ENCODE data around the gene RSRC1.
A peak's percentile ranks its signal among the peaks of the same experiment; 100 is the strongest.
"Not testable (repeated sequence)": the region's sequence is repeated elsewhere in the genome, so short reads cannot be mapped to it uniquely, and the experiment has no call there.

The RSRC1 gene, protein sequence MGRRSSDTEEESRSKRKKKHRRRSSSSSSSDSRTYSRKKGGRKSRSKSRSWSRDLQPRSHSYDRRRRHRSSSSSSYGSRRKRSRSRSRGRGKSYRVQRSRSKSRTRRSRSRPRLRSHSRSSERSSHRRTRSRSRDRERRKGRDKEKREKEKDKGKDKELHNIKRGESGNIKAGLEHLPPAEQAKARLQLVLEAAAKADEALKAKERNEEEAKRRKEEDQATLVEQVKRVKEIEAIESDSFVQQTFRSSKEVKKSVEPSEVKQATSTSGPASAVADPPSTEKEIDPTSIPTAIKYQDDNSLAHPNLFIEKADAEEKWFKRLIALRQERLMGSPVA

DNA sequence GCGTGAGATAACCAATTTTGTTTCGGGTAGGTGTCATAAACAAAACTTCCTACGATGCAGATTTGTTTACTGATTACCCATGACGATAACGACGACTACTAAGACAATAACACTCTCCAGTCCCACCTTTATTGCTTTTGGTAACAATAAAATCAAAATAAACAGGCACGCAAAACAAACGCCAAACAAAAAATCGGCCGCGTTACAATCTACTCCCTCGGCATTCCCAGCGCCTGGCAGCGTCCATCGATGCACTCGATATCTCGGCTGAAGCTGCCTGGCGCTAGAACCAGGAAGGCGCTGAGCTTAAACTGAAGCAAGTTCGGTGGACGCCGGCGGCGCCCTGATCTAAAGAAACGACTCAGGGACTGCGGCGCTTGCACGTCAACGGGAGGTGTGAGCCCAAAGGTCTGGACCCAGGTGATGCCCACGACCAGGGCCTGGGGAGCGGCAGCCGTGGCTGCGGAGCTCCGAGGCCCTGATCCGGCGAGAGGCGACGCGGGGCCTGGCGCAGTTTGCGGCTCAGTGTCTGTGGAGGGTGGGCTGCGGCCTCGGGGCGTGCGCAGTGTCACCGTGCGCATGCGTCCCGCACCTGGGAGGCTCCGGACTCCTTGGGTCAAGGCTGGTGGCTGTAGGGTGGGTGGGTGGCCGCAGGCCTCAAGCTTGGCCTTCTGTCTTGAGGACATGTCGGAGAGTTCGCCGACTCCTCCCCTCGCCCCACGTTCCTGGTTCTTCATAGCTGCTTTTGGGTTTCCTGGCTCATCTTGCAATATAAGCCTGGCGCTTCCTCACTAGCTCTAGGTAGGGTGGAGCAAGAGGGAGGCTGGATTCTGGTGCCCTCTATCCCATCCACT is at the start of gene RSRC1:
TSS of gene RSRC1 (plus strand) at position 286 of the 854 bp plus-strand sequence. CDS start 12,016 bp downstream, outside the sequence.
- DNase-seq: peak; percentile 98

- DNase-seq: not testable (repeated sequence)
These were observed 44.3 kb upstream of the RSRC1 start for GRCh38 chr3:158065574-158065973.

DNA sequence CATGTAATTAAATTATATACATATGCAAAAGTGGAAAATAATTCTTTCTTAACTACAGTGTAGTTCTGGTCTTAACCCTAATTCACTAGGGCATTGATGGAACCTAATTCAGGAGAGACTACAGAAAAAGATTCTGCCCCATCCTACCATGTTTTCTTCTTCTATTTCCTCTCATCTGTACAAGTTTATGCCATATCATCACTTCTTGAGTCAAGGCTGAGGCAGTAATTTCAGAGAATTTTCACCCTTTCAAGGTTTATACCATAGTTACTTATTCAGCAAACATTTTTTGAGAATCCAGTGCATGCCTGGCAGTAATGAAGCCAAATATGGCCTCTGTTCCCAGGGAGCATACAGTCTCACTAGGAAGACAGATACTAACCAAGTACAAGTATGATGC is 37.1 kb upstream of the RSRC1 start:
- no peak for DNase-seq

DNA sequence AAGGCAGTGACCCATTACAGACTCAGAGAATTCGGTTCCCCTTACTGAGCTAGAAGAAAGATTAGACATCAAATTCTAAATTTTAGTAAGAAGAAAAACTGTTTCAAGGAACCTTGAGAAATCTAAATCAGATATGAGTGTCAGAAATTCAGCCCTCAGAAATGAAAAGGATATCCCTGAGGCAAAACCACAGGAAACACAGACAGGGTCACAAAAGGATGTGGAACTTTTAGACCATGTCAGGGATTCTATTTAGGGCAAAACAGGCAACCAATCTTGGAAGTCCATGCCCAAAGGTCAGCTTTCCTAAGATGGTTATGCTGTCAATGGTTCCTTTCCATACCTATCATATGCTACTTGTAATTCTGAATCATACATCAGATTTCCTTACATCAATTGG is 35.3 kb upstream of the RSRC1 start:
- no peak for DNase-seq

DNA sequence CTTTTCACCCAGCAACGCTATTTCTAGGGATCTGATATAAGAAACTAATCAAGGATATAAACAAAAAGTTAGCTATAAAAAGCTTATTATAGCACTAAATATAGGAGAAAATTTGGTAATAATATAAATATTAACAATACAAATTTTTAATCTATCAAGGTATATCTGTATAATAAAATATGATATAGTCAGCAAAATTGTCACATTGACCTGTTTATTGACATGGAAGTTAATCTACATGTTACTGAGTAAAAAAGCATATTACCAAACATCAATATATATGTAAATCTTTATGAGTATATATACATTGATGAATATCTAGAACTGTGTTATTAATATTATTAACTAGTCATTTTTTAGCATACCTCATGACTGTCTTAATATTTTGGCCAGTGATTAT is 30.3 kb upstream of the RSRC1 start:
- DNase-seq: no peak

DNA sequence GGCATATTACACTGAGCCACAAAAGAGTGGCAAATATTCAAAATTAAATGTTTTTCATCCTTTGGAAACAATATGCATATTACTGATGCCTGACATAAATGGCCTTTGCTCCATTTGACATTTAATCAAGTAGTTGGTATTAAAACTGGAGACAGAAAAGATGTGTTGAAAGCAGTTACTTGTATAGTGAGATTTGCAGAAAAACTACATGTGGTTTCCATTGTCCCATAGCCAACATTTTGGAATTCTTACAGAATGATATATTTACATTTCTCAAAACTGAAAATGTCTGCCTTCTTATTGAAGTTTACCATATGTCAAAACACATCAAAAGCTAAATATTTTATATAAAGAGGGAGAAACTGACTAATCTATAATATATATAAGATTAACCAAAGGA is 25.2 kb upstream of the RSRC1 start:
- no peak for DNase-seq

- no peak for DNase-seq
These were observed 24.5 kb upstream of the RSRC1 start for GRCh38 chr3:158085358-158085757.

GRCh38 chr3:158085931-158086330 is 24.0 kb upstream of the RSRC1 start:
- DNase-seq: no peak

GRCh38 chr3:158086361-158086760 is 23.5 kb upstream of the RSRC1 start:
- no peak for DNase-seq

DNA sequence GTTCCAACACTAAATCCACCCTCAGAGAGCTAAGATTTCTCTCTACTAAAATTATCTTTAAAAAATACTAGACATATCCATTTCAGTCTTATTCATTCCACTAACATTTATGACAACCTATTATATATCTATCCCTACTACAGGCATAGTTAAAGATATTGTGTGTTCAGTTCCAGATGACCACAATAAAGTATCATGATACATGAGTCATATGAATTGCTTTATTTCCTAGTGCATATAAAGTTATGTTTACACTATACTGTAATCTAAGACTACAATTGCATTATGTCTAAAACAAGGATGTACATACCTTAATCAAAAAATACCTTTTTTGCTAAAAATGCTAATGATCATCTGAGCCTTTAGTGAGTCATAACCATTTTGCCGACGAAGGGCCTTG is 23.1 kb upstream of the RSRC1 start:
- DNase-seq: no peak

GRCh38 chr3:158091531-158091930 is 18.4 kb upstream of the RSRC1 start:
- DNase-seq: no peak

- DNase-seq: peak; percentile 12
These were observed 16.4 kb upstream of the RSRC1 start for GRCh38 chr3:158093526-158093925.

GRCh38 chr3:158094235-158095110 is 15.4 kb upstream of the RSRC1 start:
- peak; percentile 77 for DNase-seq

- peak; percentile 77 for DNase-seq
These were observed 14.6 kb upstream of the RSRC1 start for GRCh38 chr3:158095111-158095813.

DNA sequence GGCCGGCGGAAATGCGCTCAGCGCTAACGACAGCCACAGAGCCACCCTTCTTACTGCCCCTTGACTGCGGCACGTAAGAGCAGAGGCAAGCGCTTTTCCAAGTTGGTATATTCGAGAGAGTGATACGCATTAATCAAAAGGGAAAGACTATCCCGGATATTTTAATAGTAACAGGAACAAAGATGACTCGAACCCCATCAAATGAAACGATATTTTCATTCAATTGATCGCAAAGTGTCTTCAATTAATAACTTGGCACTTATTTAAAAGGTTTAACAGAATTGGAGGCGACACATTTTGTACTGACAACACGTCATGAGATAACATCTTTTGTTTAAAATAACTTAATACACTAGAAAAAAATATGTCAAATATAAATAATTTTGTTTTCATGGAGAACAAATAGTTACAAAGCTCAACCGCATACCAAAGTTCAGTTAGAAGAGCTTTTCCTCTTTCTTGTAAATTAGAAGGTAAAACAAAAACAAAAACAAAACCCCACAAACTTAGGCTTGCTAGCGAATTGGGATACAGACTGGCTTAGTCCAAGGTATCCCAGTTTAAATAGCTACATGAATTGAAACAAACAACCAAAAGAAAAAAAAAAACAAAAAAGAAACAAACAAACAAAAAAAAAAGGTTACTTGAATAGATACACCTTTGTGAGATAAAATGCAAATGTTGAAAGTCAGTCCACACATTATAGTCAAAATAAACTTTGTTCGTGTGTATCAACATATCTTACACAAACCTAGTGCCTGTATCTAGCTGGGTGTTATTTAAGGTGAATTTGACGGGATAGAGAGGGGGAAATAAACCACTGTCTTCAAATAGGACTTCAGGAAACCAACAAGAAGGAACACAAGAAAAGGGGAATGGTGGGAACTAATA is 13.8 kb upstream of the RSRC1 start:
- DNase-seq: peak; percentile 53

DNA sequence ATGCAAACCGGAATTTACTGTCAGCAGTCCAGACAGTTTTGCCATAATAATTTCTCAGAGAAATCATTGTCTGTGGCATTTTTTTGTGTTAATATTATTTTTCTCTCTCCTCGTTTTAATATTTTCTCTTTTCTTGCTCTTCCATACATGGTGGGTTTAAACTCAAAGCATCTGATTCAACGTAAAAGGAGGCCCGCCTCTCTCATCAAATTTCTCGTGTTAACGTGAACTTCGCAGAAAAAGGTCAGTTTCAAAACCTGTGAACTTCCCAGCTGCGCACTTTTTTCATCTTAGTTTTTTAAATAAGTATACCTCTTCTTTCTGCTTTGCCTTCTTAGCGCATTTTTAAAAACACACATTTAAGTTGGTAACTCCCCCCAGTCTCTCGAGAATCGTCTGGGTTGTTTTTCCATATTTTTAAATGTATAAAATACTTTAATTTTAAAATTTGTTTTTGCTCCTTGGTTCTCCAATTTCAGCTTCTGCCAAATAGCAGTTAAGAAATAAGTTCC is 12.8 kb upstream of the RSRC1 start:
- DNase-seq: no peak

DNA sequence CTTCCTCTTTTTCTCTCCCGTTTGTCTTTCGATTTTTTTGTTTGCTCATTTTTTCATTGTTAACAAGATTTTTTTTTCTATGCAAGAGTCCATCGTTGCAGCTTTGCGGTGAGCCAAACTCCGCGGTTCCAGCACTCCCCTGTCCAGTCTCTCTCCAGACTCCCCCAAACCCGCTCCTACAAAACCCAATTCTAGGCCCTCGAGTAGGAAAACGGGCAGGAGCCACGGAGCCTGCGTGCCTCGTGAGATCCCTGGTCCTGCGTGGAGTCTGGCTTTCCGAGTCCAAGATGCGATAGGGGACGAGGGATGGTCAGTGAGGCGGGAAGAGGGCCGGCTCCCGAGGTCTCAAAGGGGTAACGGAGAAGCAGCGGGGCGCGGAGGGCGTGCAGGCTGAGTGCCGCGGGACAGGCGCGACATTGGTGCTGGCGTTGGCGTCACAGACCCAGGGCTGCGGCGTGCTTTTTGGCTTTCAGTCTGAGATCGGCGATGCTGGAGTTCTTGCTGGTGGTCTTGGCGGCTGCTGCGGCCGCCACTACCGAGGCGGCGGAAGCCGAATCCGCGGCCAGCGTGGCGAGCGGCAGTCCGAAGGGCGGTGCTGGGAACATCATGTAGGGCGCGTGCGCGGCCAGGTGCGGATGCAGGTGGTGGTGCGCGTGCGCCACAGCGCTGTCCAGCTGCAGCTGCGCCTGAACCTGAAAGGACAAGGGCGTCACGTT is 12.1 kb upstream of the RSRC1 start:
- peak; percentile 88 for DNase-seq

DNA sequence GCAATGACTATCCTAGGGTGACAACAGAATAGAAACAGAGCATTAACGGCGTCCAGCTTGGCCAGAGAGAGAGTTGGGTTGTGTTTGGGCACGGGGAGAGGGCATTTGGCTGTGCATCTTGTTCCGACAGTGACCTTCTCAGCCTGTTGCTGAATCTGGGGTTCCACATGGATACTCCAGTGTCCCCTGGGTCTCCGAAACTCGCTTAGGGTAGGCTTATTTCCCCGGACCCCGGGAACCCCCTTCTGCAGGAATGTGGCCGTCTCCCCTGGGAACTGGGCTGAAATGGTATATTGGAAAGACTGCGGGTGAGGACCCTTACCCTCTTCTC is 11.6 kb upstream of the RSRC1 start:
- DNase-seq: no peak

DNA sequence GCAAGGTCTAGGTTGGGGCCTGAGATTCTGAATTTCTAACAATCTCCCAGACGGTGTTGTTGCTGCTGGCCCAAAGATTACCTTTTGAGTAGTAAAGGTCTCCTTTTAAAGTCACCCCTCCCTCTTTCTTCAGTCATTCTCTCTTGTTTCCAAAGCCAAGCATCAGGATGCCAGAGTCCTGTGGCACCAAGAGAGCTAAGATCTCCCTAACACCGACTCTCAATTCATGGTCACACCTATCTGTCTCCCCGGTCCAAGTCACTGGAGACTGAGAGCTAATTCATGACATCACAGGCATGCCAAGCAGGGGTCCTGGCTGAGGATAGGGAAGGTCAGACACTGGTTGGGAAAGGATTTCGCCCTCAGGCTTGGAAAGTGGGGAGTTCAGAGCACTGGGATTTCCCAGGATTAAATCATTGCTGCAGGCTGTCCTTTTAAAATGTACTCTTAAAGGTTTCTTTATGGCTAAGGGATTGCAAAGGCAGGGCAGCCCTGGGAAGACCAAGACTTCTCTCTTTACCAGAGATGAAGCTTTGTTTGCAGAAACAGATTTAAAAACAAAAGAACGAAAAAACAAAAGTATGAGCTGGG is 11.0 kb upstream of the RSRC1 start:
- DNase-seq: peak; percentile 38

DNA sequence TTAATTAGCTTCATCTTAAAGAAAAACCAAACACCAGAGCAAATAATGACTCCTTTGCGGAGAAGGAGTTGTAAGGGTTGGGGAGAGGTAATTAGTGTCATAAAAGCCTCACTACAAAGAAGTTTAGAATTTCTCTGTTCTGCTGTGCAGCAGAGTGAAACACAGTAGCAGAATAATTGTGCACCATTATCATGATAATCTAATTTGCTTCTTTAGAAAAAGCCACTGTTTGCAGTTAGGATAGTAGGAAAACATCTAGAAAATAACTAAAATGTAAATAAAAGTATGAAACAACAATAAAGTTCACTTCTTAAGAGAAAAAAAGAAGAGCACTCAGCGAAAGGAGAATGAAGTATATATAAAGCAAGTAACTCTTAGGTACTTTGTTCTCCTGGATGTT is 9.2 kb upstream of the RSRC1 start:
- peak; percentile 14 for DNase-seq

Measured in retina (tissue), 1 donor.